GM19395 (cell line): ENCODE data around the gene PLCB4.
"Not testable (repeated sequence)": the region's sequence is repeated elsewhere in the genome, so short reads cannot be mapped to it uniquely, and the experiment has no call there.

ENCODE experiments used
- ATAC-seq: cut with Tn5 transposase; IDR thresholded peaks from one replicate; pipeline ENCODE4 v1.9.1; 2021; ENCODE audit warnings: mild to moderate bottlenecking, moderate library complexity; ENCODE audit not compliant: unreplicated experiment

Gene PLCB4

DNA sequence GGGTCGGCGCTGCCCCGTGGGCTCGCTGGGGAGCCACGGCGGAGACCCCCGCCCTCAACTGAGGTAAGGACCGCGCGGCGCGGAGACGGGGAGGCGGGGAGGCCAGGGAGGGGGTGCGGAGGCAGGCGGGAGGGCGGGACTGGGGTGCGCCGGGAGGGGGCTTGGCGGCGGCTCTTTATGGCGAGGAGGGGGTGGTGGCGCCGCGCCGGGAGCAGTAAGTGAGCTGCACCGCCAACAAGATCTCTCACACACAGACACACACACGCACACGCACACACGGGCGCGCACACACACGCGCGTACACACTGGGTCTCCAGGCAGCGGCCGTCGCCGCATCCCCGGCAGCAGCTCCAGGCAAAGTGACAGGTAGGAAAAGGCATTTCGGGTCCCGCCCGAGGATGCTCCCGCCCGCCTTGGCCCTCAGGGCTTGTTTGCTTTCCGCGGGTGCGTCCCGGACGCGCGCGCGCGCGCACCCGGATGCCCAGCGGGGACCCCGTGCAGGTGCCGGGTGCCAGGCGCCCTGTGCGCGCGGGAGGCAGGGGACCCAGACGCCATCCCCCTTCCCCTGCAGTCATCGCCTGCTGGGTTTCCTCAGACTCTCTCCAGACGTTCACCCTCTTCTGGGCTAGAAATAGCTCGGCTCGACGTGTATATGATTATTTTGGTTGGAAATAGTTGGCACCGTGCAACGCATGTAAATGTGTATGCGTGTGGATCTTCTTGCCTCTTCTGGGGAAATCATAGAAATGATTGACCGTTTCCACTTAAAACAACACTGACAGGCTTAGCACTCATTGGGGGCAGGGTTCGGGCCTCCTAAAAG, at the start of gene PLCB4:
Gene PLCB4 (plus strand): TSS at position 247 of the 823 bp plus-strand sequence. CDS start 238,728 bp downstream, outside the sequence.
- no peak for ATAC-seq

GRCh38 chr20:9019833-9020232, 49.1 kb upstream of the PLCB4 start:
- ATAC-seq, result no peak

DNA sequence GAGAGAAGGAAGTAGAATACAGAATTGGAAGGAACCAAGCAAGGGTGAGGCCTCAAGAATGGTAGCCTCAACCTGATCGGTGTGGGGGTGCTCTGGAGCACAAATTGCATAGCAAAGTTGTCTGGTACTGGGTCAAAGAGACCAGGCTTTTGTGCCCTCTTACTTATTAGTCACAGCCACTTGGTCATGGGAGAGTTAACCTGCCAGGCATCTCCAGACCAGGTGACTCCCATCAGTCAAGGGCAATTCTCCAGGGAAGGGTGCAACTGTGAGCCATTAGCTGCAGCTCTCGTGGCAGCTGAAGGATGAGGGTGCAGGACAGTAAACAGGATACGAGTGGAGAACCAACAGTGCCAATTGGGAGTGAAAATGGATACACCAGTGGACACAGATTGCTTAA, 47.7 kb upstream of the PLCB4 start:
- no peak for ATAC-seq

DNA sequence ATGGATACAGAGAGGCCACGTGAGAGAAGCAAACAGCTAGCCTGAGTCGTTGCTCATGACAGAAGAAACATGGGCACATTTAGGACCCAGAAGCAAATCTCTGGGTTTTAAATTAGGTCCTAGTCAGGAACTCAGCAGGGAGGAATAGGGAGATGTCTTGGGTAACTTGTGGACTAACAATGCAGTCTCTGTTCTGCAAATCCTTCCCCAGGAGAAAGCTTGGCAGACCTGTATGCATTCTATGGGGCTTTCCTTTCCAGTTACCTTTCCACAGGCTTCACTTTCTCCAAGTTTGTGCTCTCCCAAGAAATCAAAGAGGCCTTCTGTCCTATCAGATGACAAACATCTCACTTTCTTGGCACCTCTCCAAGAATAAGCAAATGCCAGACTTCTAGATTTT, 47.2 kb upstream of the PLCB4 start:
- ATAC-seq, result no peak

DNA sequence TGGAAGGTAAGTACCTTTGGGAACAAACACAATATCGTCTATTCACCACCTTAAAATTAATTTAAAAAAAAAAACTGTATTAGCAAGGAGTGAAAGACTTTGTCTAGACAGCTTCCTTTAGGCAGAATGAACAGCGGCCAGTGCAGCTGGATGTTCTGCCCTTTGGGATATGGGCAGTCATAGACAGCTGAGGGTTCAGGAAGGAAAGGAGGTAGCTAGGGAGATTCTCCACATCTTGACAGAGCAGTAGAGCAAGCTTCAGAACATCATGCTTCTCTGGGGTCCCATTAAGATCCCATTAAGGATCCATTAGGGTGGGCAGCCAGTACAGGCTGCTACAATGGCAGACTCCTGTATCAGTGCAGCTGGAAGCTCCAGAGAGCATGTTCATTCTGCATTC, 46.5 kb upstream of the PLCB4 start:
- no peak for ATAC-seq

DNA sequence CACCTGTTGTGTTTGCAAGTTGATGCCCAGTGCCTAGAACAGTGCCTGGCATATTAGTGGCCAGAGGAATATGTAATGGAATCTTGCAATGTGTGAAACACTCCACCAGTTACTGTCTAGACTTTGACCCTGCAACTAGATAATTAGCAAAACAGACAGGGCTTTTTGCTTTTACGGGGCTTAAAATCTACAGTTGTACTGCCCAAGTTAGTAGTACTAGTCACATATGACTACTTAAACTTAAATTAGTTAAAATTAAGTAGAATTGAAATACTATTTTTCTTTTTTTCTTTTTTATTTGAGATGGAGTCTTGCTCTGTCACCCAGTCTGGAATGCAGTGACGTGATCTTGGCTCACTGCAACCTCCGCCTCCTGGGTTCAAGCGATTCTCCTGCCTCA, 44.3 kb upstream of the PLCB4 start:
- no peak for ATAC-seq

DNA sequence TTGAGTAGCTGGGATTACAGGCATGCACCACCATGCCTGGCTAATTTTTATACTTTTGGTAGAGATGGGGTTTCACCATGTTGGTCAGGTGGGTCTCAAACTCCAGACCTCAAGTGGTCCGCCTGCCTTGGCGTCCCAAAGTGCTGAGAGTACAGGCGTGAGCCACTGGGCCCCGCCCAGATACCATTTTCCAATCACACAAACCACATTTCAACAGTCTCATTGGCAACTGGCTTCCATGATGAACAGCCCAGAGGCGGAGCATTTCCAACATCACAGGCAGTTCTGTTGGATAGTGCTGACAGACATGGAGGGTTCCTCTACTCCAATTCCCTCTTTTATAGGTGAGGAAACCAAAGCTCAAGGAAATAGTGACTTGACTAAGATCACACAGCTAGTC, 43.9 kb upstream of the PLCB4 start:
- no peak for ATAC-seq

- ATAC-seq, result no peak
Observed at GRCh38 chr20:9025643-9026042, 43.2 kb upstream of the PLCB4 start.

DNA sequence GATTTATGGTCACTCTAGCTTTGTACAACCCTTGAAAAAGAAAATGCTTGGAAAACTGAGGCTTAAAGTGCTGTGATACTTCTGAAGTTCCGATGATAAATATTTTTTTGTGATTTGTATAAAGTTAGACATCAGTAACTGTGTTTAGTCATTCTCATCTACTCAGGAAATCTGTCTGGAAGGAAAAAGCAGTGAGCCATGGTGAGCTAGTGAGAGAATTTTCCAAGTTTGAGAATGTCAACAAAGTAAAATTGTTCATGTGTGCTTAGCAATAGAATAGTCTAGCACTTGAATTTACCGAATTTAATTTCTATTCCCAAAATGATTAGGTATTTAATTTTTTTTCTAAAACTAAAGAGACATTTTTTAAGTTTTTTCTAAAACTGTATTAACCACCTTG, 41.3 kb upstream of the PLCB4 start:
- ATAC-seq, result no peak

GRCh38 chr20:9028419-9028818, 40.5 kb upstream of the PLCB4 start:
- no peak for ATAC-seq

DNA sequence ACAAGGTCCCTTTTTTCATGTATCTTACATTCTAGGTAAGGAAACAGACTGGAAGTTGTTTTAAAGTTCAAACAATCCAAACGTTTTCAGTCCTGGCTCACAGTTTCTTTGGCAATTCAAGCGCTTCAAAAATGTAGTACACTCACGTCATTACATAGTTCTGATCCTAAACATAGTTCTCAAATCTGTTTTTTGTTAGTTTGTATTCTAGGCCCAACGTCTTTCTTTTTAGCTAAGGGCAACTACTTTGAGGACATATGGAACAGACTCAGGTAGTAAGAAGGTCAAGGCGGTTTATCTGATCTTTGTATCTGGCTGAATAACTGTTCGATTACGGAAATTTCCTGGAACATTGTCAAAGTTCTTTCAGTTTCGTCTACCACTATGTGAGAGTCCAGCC, 36.9 kb upstream of the PLCB4 start:
- ATAC-seq, result no peak

DNA sequence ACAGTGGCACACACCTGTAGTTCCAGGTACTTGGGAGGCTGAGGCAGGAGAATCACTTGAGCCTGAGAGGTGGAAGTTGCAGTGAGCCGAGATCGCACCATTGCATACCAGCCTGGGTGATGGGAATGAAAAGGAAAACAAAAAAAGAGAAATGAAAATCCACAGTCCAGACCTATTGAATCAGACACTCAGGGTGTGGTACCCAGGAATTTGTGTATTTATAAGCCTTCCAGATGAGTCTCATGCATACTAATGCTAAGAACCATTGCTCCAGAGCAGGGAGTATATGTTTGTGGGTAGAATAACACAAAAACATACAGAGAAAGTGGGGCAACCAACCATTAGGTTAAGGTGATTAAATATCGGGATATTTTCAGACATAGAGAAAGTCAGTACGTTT, 36.1 kb upstream of the PLCB4 start:
- ATAC-seq, result no peak

- ATAC-seq, result no peak
Observed at GRCh38 chr20:9035126-9035525, 33.8 kb upstream of the PLCB4 start.

GRCh38 chr20:9036593-9036992, 32.3 kb upstream of the PLCB4 start:
- ATAC-seq, result no peak

GRCh38 chr20:9038791-9039535, 29.9 kb upstream of the PLCB4 start:
- ATAC-seq, result no peak

DNA sequence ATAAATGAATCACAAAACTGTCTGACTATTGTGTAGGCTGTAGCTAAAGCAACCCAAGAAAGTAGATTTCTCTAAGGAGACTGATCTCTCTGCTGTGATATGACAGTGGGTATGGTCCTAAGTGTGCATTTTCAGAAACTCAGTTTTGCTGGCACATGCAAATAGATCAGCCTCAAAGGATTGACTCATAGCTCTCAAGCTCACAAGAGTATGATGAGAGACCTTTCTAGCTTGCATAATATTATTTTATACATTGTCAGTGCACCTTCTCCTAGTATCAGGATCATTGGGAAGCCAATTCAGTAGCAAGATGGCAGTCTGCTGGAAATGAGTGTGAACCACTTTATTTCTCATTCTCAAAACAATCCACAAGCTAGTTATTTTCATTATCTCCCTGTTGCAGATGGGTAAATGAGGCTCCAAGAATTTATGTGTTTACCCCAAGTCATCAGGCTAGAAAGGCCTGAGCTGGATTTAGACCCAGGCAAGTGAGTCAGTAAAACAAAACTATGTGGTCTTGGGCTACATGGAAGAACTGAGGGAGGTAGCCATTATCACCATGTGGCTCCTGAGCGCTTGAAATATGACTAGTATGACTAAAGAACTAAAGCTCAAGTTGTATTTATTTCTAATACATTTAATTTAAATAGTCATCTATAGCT, 27.9 kb upstream of the PLCB4 start:
- no peak for ATAC-seq

DNA sequence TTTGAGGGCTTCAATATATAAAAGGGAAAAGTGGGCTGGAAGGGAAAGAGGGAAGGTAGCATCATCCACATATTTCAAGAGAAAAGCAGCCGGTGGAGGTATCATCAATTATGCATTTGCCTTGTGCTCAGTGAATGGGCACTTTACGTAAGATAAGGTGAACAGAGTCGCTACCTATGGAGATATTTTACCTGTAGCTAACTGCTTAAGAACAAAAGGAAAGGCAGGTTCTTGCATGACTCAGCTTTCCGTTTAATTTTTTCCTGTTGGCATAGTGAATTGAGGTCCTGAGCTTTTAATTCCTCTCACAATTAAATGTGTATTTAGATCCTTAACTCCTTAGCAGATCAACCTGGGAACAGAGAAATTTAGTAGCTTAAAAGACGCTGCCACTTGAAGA, 25.5 kb upstream of the PLCB4 start:
- ATAC-seq, result no peak

GRCh38 chr20:9047928-9048327, 21.0 kb upstream of the PLCB4 start:
- not testable (repeated sequence) for ATAC-seq

GRCh38 chr20:9051508-9051907, 17.4 kb upstream of the PLCB4 start:
- no peak for ATAC-seq

GRCh38 chr20:9052136-9052535, 16.8 kb upstream of the PLCB4 start:
- no peak for ATAC-seq

GRCh38 chr20:9053108-9053507, 15.8 kb upstream of the PLCB4 start:
- no peak for ATAC-seq

- no peak for ATAC-seq
Observed at GRCh38 chr20:9054176-9054575, 14.7 kb upstream of the PLCB4 start.
